Superior temporal gyrus (tissue), 1 donor: ENCODE measurements around the gene AKNAD1.

Experiments
- DNase-seq: peaks from one replicate; pipeline ENCODE4 v3.0.0-alpha.2; 2016; ENCODE audit errors: extremely low spot score

AKNAD1 gene

GRCh38 chr1:108862698-108863477 lies 6.0 kb upstream of the AKNAD1 start:
- no peak for DNase-seq

GRCh38 chr1:108862017-108862610 lies 5.2 kb upstream of the AKNAD1 start:
- DNase-seq = no peak

- no peak for DNase-seq
These were observed 4.7 kb upstream of the AKNAD1 start for GRCh38 chr1:108861566-108861965.

GRCh38 chr1:108860190-108860907 lies 3.5 kb upstream of the AKNAD1 start:
- DNase-seq = no peak

GRCh38 chr1:108858230-108858950 lies 1.5 kb upstream of the AKNAD1 start:
- no peak for DNase-seq

GRCh38 chr1:108854221-108855019 lies 2.5 kb downstream of the AKNAD1 start:
- no peak for DNase-seq

GRCh38 chr1:108852221-108852975 lies 4.5 kb downstream of the AKNAD1 start:
- DNase-seq = peak; percentile 77

GRCh38 chr1:108851567-108851966 lies 5.3 kb downstream of the AKNAD1 start:
- DNase-seq = no peak

- DNase-seq = no peak
These were observed 6.0 kb downstream of the AKNAD1 start for GRCh38 chr1:108850929-108851328.

GRCh38 chr1:108848806-108849205 lies 8.1 kb downstream of the AKNAD1 start:
- DNase-seq = no peak

- no peak for DNase-seq
These were observed 9.4 kb downstream of the AKNAD1 start for GRCh38 chr1:108847494-108847893.

GRCh38 chr1:108845991-108846390 lies 10.9 kb downstream of the AKNAD1 start:
- DNase-seq = no peak

- no peak for DNase-seq
These were observed 11.4 kb downstream of the AKNAD1 start for GRCh38 chr1:108845446-108845845.

- DNase-seq = no peak
These were observed 13.3 kb downstream of the AKNAD1 start for GRCh38 chr1:108843390-108844137.

- DNase-seq = no peak
These were observed 14.2 kb downstream of the AKNAD1 start for GRCh38 chr1:108842525-108843181.

GRCh38 chr1:108841703-108842102 lies 15.2 kb downstream of the AKNAD1 start:
- no peak for DNase-seq

GRCh38 chr1:108832929-108833328 lies 24.0 kb downstream of the AKNAD1 start:
- no peak for DNase-seq

GRCh38 chr1:108831225-108831624 lies 25.7 kb downstream of the AKNAD1 start:
- no peak for DNase-seq
